KOPT-K1 (cell line): Measurements from ENCODE around the gene DDIAS.

Source experiments
- H3K27ac ChIP-seq: fragments of 200-600 bp; sonication (generic); 2 replicates; pipeline ENCODE4 v1.5.1; 2016; ENCODE audit warnings: antibody characterized with exemption, mild to moderate bottlenecking, low read depth, low read length; ENCODE audit not compliant: poor library complexity, severe bottlenecking
- H3K36me3 ChIP-seq: fragments of 200-600 bp; sonication (generic); 2 replicates; pipeline ENCODE4 v1.5.1; 2017; ENCODE audit warnings: antibody characterized with exemption, mild to moderate bottlenecking, low read length, moderate library complexity; ENCODE audit not compliant: insufficient read depth
- H3K9me3 ChIP-seq: fragments of 200-600 bp; sonication (generic); 2 replicates; pipeline ENCODE4 v1.5.1; 2017; ENCODE audit warnings: antibody characterized with exemption, low read length, mild to moderate bottlenecking; ENCODE audit not compliant: insufficient read depth, poor library complexity, severe bottlenecking

The DDIAS gene

GRCh38 chr11:82872377-82873150, 29.0 kb upstream of the DDIAS start:
- H3K9me3 ChIP-seq: peaks cover 4% of the 10 kb centered on the region
- H3K27ac ChIP-seq: no peak overlapping the region
- no peaks in the 10 kb centered on the region for H3K36me3 ChIP-seq

DNA sequence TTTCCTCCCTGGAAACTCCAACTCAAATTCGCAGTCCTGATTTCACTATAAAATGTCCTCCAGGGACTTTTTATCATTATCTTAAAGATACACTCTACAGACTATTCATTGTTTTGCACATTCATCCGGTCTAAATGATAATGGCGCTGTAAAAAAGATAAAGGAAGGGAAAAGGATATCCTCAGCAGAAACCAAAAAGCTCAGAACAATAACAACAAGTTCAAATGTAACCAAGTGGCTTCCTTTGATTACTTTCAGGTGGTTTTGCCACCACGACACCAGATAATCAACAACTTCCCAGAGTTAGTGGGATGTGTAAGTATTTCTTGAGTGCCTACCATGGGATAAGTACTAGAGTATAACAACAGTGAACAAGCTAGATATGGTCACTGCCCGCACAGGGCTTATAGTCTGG, 27.6 kb upstream of the DDIAS start:
- peaks cover 7% of the 10 kb centered on the region for H3K9me3 ChIP-seq
- H3K27ac ChIP-seq: no peak overlapping the region
- no peaks in the 10 kb centered on the region for H3K36me3 ChIP-seq

GRCh38 chr11:82874646-82875523, 26.7 kb upstream of the DDIAS start:
- peaks cover 7% of the 10 kb centered on the region for H3K9me3 ChIP-seq
- H3K27ac ChIP-seq: no peak overlapping the region
- H3K36me3 ChIP-seq: no peaks in the 10 kb centered on the region

DNA sequence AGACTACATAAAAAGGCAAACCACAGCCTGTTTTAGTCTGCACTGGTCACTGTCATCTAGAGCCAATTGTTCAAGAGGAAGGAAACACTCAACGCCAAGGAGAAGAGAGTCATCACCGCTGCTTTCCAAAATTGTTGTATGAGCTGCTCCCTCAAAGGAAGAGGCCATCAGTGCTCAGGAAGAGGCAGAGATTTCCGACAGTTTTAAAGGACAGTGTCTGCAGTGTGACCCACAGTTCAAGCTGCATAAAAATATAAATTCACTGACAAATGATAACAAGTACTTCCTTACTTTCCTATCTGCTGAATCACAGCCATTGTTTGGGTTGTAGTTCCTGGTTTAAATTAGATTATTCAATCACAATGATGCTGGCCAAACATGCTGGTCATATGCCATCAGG, 17.7 kb upstream of the DDIAS start:
- H3K27ac ChIP-seq: no peak overlapping the region

DNA sequence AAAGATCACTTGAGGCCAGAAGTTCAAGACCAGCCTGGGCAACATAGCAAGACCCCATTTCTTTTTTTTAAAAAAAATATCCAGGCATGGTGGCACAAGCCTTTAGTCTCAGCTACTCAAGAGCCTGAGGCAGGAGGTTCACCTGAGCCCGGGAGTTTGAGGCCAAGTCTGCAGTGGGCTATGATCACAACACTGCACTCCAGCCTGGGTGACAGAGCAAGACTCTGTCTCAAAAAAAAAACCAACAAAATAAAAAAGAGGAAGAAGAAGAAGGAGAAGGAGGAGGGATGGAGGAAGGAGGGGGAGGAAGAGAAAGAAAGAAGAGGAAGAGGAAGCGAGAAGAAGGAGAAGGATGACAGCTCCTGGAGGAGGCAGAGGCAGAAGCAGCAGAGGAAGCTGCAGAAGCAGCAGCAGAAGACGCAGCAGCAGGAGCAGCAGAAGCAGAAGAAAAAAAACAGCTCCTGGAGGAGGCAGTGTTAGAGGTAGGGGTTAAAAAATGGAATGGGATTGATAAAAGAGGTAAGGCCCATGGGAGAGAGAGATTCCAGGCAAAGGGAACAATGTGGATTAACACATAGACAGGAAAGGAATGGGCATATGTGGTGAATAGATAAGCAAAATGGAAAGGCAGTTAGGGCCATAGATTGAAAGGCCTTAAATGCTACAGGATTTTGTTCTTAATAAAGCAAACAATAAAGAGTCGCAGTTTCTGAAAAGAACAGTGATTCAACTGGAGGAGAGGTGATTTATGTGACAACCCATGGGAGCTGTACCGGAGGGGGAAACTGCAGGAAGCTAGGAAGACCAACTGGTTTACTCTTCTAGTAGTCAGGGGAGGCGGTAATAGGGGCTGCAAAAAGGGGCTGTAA, 12.2 kb upstream of the DDIAS start:
- Histone ChIP-seq H3K36me3 (no peaks in the 10 kb centered on the region), H3K27ac (no peak overlapping the region)

More for the DNA sequence above, 17.7 kb upstream of the DDIAS start:
- Histone ChIP-seq H3K9me3 (no peaks in the 10 kb centered on the region), H3K36me3 (no peaks in the 10 kb centered on the region)

GRCh38 chr11:82890002-82890341, 11.6 kb upstream of the DDIAS start:
- H3K9me3 ChIP-seq: no peaks in the 10 kb centered on the region
- H3K36me3 ChIP-seq: no peaks in the 10 kb centered on the region
- H3K27ac ChIP-seq: no peak overlapping the region

More for the DNA sequence above, 12.2 kb upstream of the DDIAS start:
- H3K9me3 ChIP-seq: no peaks in the 10 kb centered on the region

DNA sequence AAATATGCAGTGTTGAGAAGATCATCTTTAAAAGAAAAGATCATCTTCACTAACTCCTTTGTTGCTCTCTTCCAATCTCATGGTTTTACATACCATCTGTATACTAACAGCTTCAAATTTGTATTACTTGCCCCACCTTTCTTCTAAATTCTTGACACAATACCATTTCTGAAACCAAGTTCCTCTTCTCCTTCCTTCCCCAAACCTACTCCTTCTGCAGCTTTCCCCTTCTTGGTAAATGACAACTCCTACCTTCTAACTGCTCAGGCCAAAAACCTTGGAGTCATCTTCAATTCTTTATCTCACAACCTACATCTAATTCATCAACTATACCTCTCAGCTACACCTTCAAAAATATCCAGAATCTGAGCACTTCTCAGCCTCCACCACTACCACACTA, 10.6 kb upstream of the DDIAS start:
- Histone ChIP-seq H3K9me3 (no peaks in the 10 kb centered on the region), H3K27ac (no peak overlapping the region), H3K36me3 (no peaks in the 10 kb centered on the region)

DNA sequence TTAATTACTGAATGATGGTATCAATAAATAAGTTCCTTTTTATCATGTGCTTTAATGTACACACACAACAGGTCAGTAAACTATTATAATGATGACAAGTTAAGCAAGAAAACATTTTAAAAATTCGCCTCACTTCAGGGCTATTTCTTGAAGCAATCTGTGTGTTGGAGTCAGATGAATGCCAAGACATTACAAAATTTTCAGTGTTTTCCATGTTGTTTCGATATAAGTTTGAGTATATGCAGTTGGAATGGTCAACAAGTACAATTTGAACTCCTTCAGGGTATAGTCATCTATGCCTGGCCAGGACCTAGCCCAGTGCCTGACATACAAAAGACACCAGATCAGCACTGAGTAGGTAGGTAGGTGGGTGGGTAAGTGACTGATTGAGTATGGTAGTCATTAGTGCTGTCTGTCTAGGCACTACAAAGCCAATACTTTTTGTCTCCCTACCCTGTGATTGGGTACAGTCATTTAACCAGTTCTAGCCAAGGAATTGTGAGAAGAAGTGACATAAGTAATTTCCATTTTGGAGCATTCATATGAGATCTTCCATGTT, 8.8 kb upstream of the DDIAS start:
- no peaks in the 10 kb centered on the region for H3K36me3 ChIP-seq
- H3K27ac ChIP-seq: no peak overlapping the region
- H3K9me3 ChIP-seq: no peaks in the 10 kb centered on the region

GRCh38 chr11:82895437-82896091, 6.0 kb upstream of the DDIAS start:
- Histone ChIP-seq H3K9me3 (no peaks in the 10 kb centered on the region), H3K36me3 (no peaks in the 10 kb centered on the region), H3K27ac (no peak overlapping the region)

DNA sequence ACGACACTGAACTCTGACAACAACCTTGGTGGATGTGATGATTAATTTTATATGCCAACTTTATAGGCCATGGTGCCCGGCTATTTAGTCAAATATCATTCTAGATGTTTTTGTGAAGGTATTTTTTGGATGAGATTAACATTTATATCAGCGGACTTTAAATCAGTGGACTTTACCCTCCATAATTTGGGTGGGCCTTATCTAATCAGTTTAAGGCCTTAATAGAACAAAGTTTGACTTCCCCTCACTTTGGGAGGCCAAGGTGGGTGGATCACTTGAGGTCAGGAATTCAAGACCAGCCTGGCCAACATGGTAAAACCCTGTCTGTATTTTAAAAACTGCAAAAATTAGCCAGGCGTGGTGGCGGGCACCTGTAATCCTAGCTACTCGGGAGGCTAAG, 5.4 kb upstream of the DDIAS start:
- Histone ChIP-seq H3K9me3 (no peaks in the 10 kb centered on the region), H3K27ac (no peak overlapping the region)

DNA sequence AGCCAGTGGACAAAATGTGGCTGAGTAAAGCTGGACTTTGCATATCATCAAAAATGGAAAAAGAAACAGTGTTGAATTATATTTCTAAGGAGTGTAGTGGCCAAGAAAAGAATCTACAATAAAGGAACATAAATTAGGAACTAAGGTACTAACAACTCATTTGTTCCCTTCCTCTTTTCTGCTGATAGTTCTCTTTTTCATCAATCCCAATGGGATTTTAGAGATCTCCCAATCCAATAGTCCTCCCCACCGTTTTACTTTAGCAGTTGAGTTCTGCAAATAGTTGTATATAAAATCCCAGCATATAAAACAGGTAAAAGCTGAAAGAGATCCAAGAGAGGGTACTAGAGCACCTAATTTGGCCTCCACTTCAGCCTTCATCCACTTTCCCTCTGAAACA, 3.3 kb upstream of the DDIAS start:
- H3K36me3 ChIP-seq: no peaks in the 10 kb centered on the region
- no peaks in the 10 kb centered on the region for H3K9me3 ChIP-seq
- H3K27ac ChIP-seq: no peak overlapping the region

More for the DNA sequence above, 5.4 kb upstream of the DDIAS start:
- no peaks in the 10 kb centered on the region for H3K36me3 ChIP-seq

- Histone ChIP-seq H3K9me3 (no peaks in the 10 kb centered on the region), H3K27ac (peak overlapping the region; percentile 18), H3K36me3 (no peaks in the 10 kb centered on the region)
These were observed 2.2 kb upstream of the DDIAS start for GRCh38 chr11:82899186-82899820.

DNA sequence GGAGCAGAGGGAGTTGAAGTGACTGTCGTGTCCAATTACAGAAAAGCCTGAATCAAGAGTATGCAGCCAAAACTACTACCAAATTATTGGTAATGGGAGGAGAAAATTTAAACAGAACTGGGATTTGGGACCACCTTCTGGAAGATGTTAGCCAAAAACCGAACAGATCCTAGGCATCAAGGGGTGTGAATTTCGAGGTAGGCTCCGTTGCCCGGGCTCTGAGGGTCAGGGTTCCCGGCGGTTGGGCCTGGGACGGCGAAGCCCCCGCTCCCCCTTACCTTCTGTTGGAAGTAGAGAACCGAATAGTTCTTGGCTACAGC, 1.6 kb upstream of the DDIAS start:
- H3K36me3 ChIP-seq: no peaks in the 10 kb centered on the region
- no peaks in the 10 kb centered on the region for H3K9me3 ChIP-seq
- peak overlapping the region; percentile 66 for H3K27ac ChIP-seq
